ENCODE measurements around the gene UBE2E2.

- no peak for TF ChIP-seq EZH2 (IDR thresholded peaks at IDR 0.05; ENCODE audit: insufficient read depth, poor library complexity, severe bottlenecking)
- TF ChIP-seq EZH2phosphoT487 (IDR thresholded peaks at IDR 0.05; ENCODE audit: insufficient read depth, low read depth): no peak
Measured at GRCh38 chr3:23365066-23365465, 161.9 kb downstream of the UBE2E2 start.
